ENCODE data around the gene ATAD1. TPM values are rescaled to one million over a fixed set of nuclear protein-coding genes. Genes with fewer than 3 reads are reported as not detected.

ATAD1 gene
- total RNA-seq, 4 donors from 2014 or later, result 36.6 to 52.8 (median 45.8) TPM

DNA sequence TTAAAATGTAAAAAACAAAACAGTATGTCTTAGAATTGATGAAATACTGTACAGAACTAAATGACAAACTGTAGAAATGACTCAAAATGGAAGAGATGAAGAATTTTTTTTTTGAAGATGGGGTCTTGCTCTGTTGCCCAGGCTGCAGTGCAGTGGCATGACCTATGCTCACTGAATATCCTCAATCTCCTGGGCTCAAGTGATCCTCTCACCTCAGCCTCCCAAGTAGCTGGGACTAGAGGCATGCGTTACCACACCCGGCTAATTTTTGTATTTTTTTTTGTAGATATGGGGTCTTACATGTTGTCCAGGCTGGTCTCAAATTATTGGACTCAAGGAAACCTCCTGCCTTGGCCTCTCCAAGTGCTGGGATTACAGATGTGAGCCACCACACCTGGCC is 36.5 kb downstream of the ATAD1 start:
- 94% methylated on average over 2 of the region's 2 CpGs; no CpG with 5 or more reads in 1 of the 2 donors for whole genome bisulfite sequencing, 2 donors (ENCODE audit: low coverage in 1 of 2)
- Histone ChIP-seq H3K27ac (no peak overlapping the region), H3K4me1 (no peaks in the 10 kb centered on the region), H3K36me3 (peaks cover 0 to 42% of the 10 kb centered on the region in 2 donors), H3K9me3 (no peaks in the 10 kb centered on the region), H3K4me3 (no peak overlapping the region), H3K27me3 (no peaks in the 10 kb centered on the region)
- TF ChIP-seq, protein P1, sequence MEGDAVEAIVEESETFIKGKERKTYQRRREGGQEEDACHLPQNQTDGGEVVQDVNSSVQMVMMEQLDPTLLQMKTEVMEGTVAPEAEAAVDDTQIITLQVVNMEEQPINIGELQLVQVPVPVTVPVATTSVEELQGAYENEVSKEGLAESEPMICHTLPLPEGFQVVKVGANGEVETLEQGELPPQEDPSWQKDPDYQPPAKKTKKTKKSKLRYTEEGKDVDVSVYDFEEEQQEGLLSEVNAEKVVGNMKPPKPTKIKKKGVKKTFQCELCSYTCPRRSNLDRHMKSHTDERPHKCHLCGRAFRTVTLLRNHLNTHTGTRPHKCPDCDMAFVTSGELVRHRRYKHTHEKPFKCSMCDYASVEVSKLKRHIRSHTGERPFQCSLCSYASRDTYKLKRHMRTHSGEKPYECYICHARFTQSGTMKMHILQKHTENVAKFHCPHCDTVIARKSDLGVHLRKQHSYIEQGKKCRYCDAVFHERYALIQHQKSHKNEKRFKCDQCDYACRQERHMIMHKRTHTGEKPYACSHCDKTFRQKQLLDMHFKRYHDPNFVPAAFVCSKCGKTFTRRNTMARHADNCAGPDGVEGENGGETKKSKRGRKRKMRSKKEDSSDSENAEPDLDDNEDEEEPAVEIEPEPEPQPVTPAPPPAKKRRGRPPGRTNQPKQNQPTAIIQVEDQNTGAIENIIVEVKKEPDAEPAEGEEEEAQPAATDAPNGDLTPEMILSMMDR (IDR thresholded peaks at IDR 0.05), result no peak
- TF ChIP-seq EP300 (IDR thresholded peaks at IDR 0.05) (no peak), POLR2AphosphoS5 (IDR thresholded peaks at IDR 0.05) (no peak), POLR2A (IDR thresholded peaks at IDR 0.05) (no peak)
- no peak for ATAC-seq

DNA sequence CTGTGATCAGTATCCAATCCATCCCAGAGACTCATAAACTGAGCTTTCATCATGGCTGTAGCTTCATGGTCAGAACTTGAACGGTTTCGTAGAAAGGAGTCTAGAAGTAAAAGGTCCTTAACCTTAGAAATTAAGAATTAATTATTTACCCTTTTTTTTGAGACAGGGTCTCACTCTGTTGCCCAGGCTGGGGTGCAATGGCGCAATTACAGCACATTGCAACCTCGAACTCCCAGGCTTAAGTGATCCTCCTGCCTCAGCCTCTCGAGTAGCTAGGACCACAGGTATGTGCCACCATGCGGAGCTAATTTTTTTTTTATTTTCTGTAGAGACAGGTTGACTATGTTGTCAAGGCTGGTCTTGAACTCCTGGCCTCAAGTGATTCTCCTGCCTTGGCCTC is 41.7 kb downstream of the ATAD1 start:
- Histone ChIP-seq H3K9me3 (no peaks in the 10 kb centered on the region), H3K4me3 (no peak overlapping the region), H3K36me3 (peaks cover 0 to 36% of the 10 kb centered on the region in 2 donors), H3K27me3 (no peaks in the 10 kb centered on the region), H3K4me1 (no peaks in the 10 kb centered on the region), H3K27ac (no peak overlapping the region)
- WGBS, 2 donors (ENCODE audit: low coverage in 1 of 2), result 97 to 98% methylated on average over 6 of the region's 6 CpGs
- TF ChIP-seq EP300 (IDR thresholded peaks at IDR 0.05) (no peak), POLR2AphosphoS5 (IDR thresholded peaks at IDR 0.05) (no peak), POLR2A (IDR thresholded peaks at IDR 0.05) (no peak)
- TF ChIP-seq, protein P1 (IDR thresholded peaks at IDR 0.05), result no peak
- ATAC-seq, result no peak

DNA sequence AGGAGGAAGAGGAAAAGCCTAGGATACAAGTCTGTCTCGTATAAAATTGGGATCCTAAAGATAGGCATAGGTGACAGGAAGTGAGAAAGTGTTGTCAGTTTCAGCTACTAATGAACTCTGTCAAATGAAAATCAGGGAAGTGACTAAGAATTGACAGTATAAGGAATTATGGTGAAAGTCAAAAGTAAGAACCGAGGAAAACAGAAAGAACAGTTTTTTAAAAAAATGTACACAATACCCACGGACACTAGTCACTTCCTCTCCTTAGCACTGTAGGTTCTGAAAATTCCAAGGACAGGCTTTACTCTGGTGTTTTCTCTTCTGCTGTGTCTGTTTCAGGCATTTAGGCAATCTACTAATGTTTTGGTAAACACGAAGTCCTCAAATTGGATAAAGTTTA is 42.3 kb downstream of the ATAD1 start:
- 64 to 66% methylated on average over 4 of the region's 4 CpGs for WGBS, 2 donors (ENCODE audit: low coverage in 1 of 2)
- no peaks in the 10 kb centered on the region for H3K27me3 ChIP-seq
- no peaks in the 10 kb centered on the region for H3K4me1 ChIP-seq
- ATAC-seq, result no peak
- no peak overlapping the region for H3K27ac ChIP-seq
- peaks cover 0 to 38% of the 10 kb centered on the region in 2 donors for H3K36me3 ChIP-seq
- no peak overlapping the region for H3K4me3 ChIP-seq
- TF ChIP-seq POLR2A (IDR thresholded peaks at IDR 0.05), result no peak
- no peak for TF ChIP-seq POLR2AphosphoS5 (IDR thresholded peaks at IDR 0.05)
- no peak for TF ChIP-seq EP300 (IDR thresholded peaks at IDR 0.05)
- TF ChIP-seq, protein P1 (IDR thresholded peaks at IDR 0.05), result no peak
- H3K9me3 ChIP-seq, result no peaks in the 10 kb centered on the region

DNA sequence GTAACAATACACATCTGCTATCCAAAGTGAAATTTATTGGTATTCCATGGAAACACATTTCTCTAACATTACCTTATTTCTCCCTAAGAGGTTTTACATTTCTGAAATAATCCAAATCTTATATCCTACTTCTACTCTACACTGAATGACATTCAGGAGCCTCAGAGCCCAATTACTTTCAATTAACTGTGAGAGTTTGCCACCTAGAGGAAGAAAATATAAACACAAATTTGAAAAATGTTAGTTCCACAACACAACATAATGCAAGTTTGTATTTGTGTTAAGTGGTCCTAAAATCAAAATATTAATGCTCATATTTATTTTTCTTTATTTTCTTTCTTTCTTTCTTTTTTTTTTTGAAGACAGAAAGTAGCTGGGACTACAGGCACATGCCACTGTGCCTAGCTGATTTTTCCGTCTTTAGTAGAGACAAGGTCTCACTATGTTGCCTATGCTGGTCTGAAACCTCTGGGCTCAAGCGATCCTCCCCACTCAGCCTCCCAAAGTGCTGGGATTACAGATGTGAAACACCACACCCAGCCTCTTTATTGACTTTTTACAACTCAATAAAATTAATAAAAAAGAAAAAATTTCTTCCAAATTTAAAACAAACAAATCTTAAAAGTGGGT is 46.0 kb downstream of the ATAD1 start:
- no peaks in the 10 kb centered on the region for H3K9me3 ChIP-seq
- H3K4me1 ChIP-seq, result no peaks in the 10 kb centered on the region
- H3K27me3 ChIP-seq, result no peaks in the 10 kb centered on the region
- WGBS, 2 donors (ENCODE audit: low coverage in 1 of 2), result 92 to 100% methylated on average over 2 of the region's 2 CpGs
- no peak overlapping the region for H3K4me3 ChIP-seq
- peaks cover 5 to 55% of the 10 kb centered on the region in 2 donors for H3K36me3 ChIP-seq
- H3K27ac ChIP-seq, result no peak overlapping the region
- TF ChIP-seq, protein P1 (IDR thresholded peaks at IDR 0.05), result peak in 3 of 4 experiments; percentile 34 to 46 (median 44)
- TF ChIP-seq POLR2A (IDR thresholded peaks at IDR 0.05) (no peak), POLR2AphosphoS5 (IDR thresholded peaks at IDR 0.05) (no peak), EP300 (IDR thresholded peaks at IDR 0.05) (no peak)
- no peak for ATAC-seq

DNA sequence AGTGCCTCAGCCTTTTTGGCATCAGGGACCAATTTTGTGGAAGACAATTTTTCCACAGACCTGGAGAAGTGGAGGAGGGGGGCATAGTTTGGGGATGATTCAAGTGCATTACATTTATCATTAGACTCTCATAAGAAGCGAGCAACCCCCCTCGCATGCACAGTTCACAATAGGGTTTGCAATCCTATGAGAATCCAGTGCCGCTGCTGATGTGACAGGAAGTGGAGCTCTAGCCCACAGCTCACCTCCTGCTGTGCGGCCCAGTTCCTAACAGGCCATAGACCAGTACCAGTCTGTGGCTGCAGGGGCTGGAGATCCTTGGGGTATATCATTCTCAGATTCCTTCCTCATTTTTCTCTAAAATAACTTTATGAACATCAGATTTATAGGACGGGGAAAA is 50.8 kb downstream of the ATAD1 start:
- Histone ChIP-seq H3K27ac (no peak overlapping the region), H3K4me3 (no peak overlapping the region), H3K27me3 (no peaks in the 10 kb centered on the region), H3K4me1 (no peaks in the 10 kb centered on the region), H3K9me3 (no peaks in the 10 kb centered on the region), H3K36me3 (peaks cover 5 to 58% of the 10 kb centered on the region in 2 donors)
- TF ChIP-seq, protein P1 (IDR thresholded peaks at IDR 0.05), result no peak
- no peak for TF ChIP-seq POLR2AphosphoS5 (IDR thresholded peaks at IDR 0.05)
- no peak for TF ChIP-seq EP300 (IDR thresholded peaks at IDR 0.05)
- WGBS, 2 donors (ENCODE audit: low coverage in 1 of 2), result 71 to 94% methylated on average over 1 to 5 of the region's 5 CpGs
- no peak for ATAC-seq

Measured in gastroesophageal sphincter (tissue), 4 donors.